ENCODE data around the gene PRPSAP1. TPM values are rescaled to one million over a fixed set of nuclear protein-coding genes. Genes with fewer than 3 reads are reported as not detected.
A peak's percentile ranks its signal among the peaks of the same experiment; 100 is the strongest.

The PRPSAP1 gene
- total RNA-seq, 1 donor from 2014 or later, result 89.6 TPM

DNA sequence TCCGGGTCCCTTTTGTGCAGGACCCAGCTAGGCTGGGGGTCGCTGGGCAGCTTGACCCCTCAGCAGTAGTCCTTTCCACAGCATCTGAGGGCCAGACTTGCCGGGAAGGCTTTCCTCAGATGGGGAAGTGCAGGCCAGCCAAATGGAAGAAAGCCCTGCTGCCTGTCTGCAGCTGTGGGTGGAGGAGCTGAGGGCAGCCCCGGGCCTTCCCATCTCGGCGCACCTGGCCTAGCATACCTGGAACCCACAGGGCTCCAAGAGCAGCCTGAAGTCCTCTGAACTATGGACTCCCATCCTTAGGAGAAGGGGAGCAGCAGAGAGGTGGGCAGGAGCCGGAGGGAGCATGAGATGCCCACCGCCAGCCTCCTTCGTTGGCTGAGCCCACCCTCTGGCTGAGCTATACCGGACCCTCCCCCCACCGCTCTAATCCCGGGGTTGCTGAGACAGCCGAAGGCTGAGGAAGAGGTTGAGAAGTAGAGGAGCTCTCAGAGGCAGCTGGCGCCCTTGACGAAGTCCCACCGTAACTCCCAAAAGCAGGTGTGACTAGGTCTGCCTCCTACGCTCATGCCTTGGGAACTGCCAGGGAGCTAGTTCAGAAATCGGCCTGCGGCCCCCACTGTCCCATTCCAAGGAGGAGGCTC, 75.3 kb downstream of the PRPSAP1 start:
- H3K36me3 Mint-ChIP-seq (ENCODE audit: insufficient read depth), result peaks cover 2% of the 10 kb centered on the region
- H3K27ac Mint-ChIP-seq, result no peak overlapping the region
- H3K4me3 Mint-ChIP-seq (ENCODE audit: low read depth), result no peak overlapping the region
- no peak for DNase-seq (ENCODE audit: low spot score, unreplicated experiment)
- no peaks in the 10 kb centered on the region for H3K9me3 Mint-ChIP-seq (ENCODE audit: low read depth)
- TF ChIP-seq, protein P1, sequence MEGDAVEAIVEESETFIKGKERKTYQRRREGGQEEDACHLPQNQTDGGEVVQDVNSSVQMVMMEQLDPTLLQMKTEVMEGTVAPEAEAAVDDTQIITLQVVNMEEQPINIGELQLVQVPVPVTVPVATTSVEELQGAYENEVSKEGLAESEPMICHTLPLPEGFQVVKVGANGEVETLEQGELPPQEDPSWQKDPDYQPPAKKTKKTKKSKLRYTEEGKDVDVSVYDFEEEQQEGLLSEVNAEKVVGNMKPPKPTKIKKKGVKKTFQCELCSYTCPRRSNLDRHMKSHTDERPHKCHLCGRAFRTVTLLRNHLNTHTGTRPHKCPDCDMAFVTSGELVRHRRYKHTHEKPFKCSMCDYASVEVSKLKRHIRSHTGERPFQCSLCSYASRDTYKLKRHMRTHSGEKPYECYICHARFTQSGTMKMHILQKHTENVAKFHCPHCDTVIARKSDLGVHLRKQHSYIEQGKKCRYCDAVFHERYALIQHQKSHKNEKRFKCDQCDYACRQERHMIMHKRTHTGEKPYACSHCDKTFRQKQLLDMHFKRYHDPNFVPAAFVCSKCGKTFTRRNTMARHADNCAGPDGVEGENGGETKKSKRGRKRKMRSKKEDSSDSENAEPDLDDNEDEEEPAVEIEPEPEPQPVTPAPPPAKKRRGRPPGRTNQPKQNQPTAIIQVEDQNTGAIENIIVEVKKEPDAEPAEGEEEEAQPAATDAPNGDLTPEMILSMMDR (IDR thresholded peaks at IDR 0.05; ENCODE audit: unreplicated experiment), result no peak
- H3K4me1 Mint-ChIP-seq (ENCODE audit: low read depth), result no peaks in the 10 kb centered on the region
- H3K27me3 Mint-ChIP-seq, result no peaks in the 10 kb centered on the region

GRCh38 chr17:76277300-76278267, 76.1 kb downstream of the PRPSAP1 start:
- DNase-seq (ENCODE audit: low spot score, unreplicated experiment), result no peak
- Mint-ChIP-seq H3K4me3 (ENCODE audit: low read depth) (no peak overlapping the region), H3K36me3 (ENCODE audit: insufficient read depth) (peaks cover 2% of the 10 kb centered on the region), H3K9me3 (ENCODE audit: low read depth) (no peaks in the 10 kb centered on the region), H3K4me1 (ENCODE audit: low read depth) (no peaks in the 10 kb centered on the region), H3K27ac (no peak overlapping the region), H3K27me3 (no peaks in the 10 kb centered on the region)
- TF ChIP-seq, protein P1 (IDR thresholded peaks at IDR 0.05; ENCODE audit: unreplicated experiment), result no peak

- Mint-ChIP-seq H3K27me3 (no peaks in the 10 kb centered on the region), H3K4me1 (ENCODE audit: low read depth) (no peaks in the 10 kb centered on the region), H3K4me3 (ENCODE audit: low read depth) (no peak overlapping the region), H3K36me3 (ENCODE audit: insufficient read depth) (peaks cover 2% of the 10 kb centered on the region), H3K9me3 (ENCODE audit: low read depth) (no peaks in the 10 kb centered on the region), H3K27ac (peak overlapping the region; percentile 37)
- TF ChIP-seq, protein P1 (IDR thresholded peaks at IDR 0.05; ENCODE audit: unreplicated experiment), result no peak
- no peak for DNase-seq (ENCODE audit: low spot score, unreplicated experiment)
Measured at GRCh38 chr17:76276461-76277299, 77.0 kb downstream of the PRPSAP1 start.

DNA sequence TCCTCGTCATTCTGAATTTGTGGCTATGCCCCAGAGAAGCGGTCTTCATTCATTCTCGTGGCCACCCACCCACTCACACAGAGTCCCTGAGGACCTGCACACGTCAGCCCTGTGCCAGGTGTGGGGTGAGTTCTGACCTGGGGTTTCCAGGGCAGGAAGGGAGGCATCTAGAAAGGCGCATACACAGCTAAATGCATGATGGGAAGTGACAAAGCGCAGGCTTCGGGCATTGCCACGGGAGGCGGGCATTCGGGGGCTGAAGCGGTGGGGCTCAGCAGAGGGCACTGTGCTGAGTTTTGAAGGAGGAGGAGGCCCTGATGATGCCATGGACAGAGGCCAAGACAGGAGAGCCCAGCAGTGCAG, 77.7 kb downstream of the PRPSAP1 start:
- TF ChIP-seq, protein P1 (IDR thresholded peaks at IDR 0.05; ENCODE audit: unreplicated experiment), result no peak
- Mint-ChIP-seq H3K27me3 (no peaks in the 10 kb centered on the region), H3K36me3 (ENCODE audit: insufficient read depth) (peaks cover 2% of the 10 kb centered on the region), H3K4me1 (ENCODE audit: low read depth) (no peaks in the 10 kb centered on the region), H3K27ac (no peak overlapping the region), H3K9me3 (ENCODE audit: low read depth) (no peaks in the 10 kb centered on the region), H3K4me3 (ENCODE audit: low read depth) (no peak overlapping the region)
- DNase-seq (ENCODE audit: low spot score, unreplicated experiment), result no peak
